ENCODE measurements around the gene PREP.

PREP gene

GRCh38 chr6:105391705-105392104 lies 11.2 kb downstream of the PREP start:
- no peak for DNase-seq

- no peak for DNase-seq
These were observed 13.3 kb downstream of the PREP start for GRCh38 chr6:105389543-105389942.

GRCh38 chr6:105388392-105388791 lies 14.5 kb downstream of the PREP start:
- no peak for DNase-seq

- no peak for DNase-seq
These were observed 18.9 kb downstream of the PREP start for GRCh38 chr6:105384004-105384403.

GRCh38 chr6:105382958-105383357 lies 19.9 kb downstream of the PREP start:
- no peak for DNase-seq

- no peak for DNase-seq
These were observed 20.4 kb downstream of the PREP start for GRCh38 chr6:105382496-105382895.

- no peak for DNase-seq
These were observed 22.2 kb downstream of the PREP start for GRCh38 chr6:105380634-105381033.

GRCh38 chr6:105375797-105376196 lies 27.1 kb downstream of the PREP start:
- DNase-seq = no peak

- no peak for DNase-seq
These were observed 28.9 kb downstream of the PREP start for GRCh38 chr6:105374010-105374420.

- DNase-seq = no peak
These were observed 29.4 kb downstream of the PREP start for GRCh38 chr6:105373481-105373880.

GRCh38 chr6:105372849-105373182 lies 30.1 kb downstream of the PREP start:
- no peak for DNase-seq

GRCh38 chr6:105372142-105372848 lies 30.6 kb downstream of the PREP start:
- no peak for DNase-seq

- no peak for DNase-seq
These were observed 32.5 kb downstream of the PREP start for GRCh38 chr6:105370351-105370750.

GRCh38 chr6:105369145-105369544 lies 33.7 kb downstream of the PREP start:
- no peak for DNase-seq

- DNase-seq = no peak
These were observed 38.6 kb downstream of the PREP start for GRCh38 chr6:105364243-105364642.

- DNase-seq = no peak
These were observed 39.7 kb downstream of the PREP start for GRCh38 chr6:105363100-105363754.

- no peak for DNase-seq
These were observed 43.2 kb downstream of the PREP start for GRCh38 chr6:105359419-105360370.

GRCh38 chr6:105357165-105357564 lies 45.7 kb downstream of the PREP start:
- no peak for DNase-seq

GRCh38 chr6:105352037-105352617 lies 50.8 kb downstream of the PREP start:
- no peak for DNase-seq

GRCh38 chr6:105348897-105349296 lies 54.0 kb downstream of the PREP start:
- DNase-seq = no peak

- DNase-seq = no peak
These were observed 56.8 kb downstream of the PREP start for GRCh38 chr6:105346052-105346451.

- DNase-seq = no peak
These were observed 57.4 kb downstream of the PREP start for GRCh38 chr6:105345506-105345905.

- DNase-seq = no peak
These were observed 58.0 kb downstream of the PREP start for GRCh38 chr6:105344881-105345370.

Data from T-helper 1 cell (primary cell).